ENCODE results near the gene SLC44A2.

Gene SLC44A2

GRCh38 chr19:10690341-10690781, 65.0 kb downstream of the SLC44A2 start:
- TF ChIP-seq MAX (IDR thresholded peaks at IDR 0.05; ENCODE audit: low read depth, low read length) (no peak), CTCF (IDR thresholded peaks at IDR 0.05; ENCODE audit: low read depth, low read length) (no peak), MYC (IDR thresholded peaks at IDR 0.05; ENCODE audit: low read depth, low read length) (no peak), POLR2A (IDR thresholded peaks at IDR 0.05; ENCODE audit: extremely low read depth, insufficient read length) (no peak)
- no peak overlapping the region for H3K4me3 ChIP-seq (ENCODE audit: low read depth, low read length)
- peak; percentile 84 for DNase-seq (ENCODE audit: low read depth)

- TF ChIP-seq CTCF (IDR thresholded peaks at IDR 0.05; ENCODE audit: low read depth, low read length) (no peak), POLR2A (IDR thresholded peaks at IDR 0.05; ENCODE audit: extremely low read depth, insufficient read length) (peak; percentile 25)
Measured at GRCh38 chr19:10691178-10691881, 66.0 kb downstream of the SLC44A2 start.

GRCh38 chr19:10691883-10692282, 66.5 kb downstream of the SLC44A2 start:
- H3K4me3 ChIP-seq (ENCODE audit: low read depth, low read length): no peak overlapping the region
- DNase-seq (ENCODE audit: low read depth): no peak
- TF ChIP-seq MAX (IDR thresholded peaks at IDR 0.05; ENCODE audit: low read depth, low read length) (no peak), CTCF (IDR thresholded peaks at IDR 0.05; ENCODE audit: low read depth, low read length) (no peak), MYC (IDR thresholded peaks at IDR 0.05; ENCODE audit: low read depth, low read length) (no peak), POLR2A (IDR thresholded peaks at IDR 0.05; ENCODE audit: extremely low read depth, insufficient read length) (peak; percentile 21)

More at GRCh38 chr19:10691178-10691881, 66.0 kb downstream of the SLC44A2 start:
- no peak overlapping the region for H3K4me3 ChIP-seq (ENCODE audit: low read depth, low read length)
- no peak for DNase-seq (ENCODE audit: low read depth)

GRCh38 chr19:10692673-10693264, 67.4 kb downstream of the SLC44A2 start:
- DNase-seq (ENCODE audit: low read depth): peak; percentile 50
- TF ChIP-seq MAX (IDR thresholded peaks at IDR 0.05; ENCODE audit: low read depth, low read length) (no peak), CTCF (IDR thresholded peaks at IDR 0.05; ENCODE audit: low read depth, low read length) (peak; percentile 6)
- H3K4me3 ChIP-seq (ENCODE audit: low read depth, low read length): no peak overlapping the region
